HG03045 (cell line): ENCODE measurements around the gene ANXA2R.
"Not testable (repeated sequence)": the region's sequence is repeated elsewhere in the genome, so short reads cannot be mapped to it uniquely, and the experiment has no call there.

Experiments used
- ATAC-seq: cut with Tn5 transposase; IDR thresholded peaks from one replicate; pipeline ENCODE4 v1.9.1; 2021; ENCODE audit warnings: mild to moderate bottlenecking, moderate library complexity; ENCODE audit not compliant: unreplicated experiment

Gene ANXA2R

GRCh38 chr5:43061352-43062075 lies 21.4 kb upstream of the ANXA2R start:
- no peak for ATAC-seq

- not testable (repeated sequence) for ATAC-seq
These were observed 19.9 kb upstream of the ANXA2R start for GRCh38 chr5:43060020-43060419.

GRCh38 chr5:43055098-43055497 lies 15.0 kb upstream of the ANXA2R start:
- ATAC-seq = not testable (repeated sequence)

GRCh38 chr5:43051684-43052083 lies 11.6 kb upstream of the ANXA2R start:
- no peak for ATAC-seq

GRCh38 chr5:43050384-43050783 lies 10.3 kb upstream of the ANXA2R start:
- no peak for ATAC-seq

GRCh38 chr5:43049236-43049635 lies 9.1 kb upstream of the ANXA2R start:
- no peak for ATAC-seq

- ATAC-seq = no peak
These were observed 6.4 kb upstream of the ANXA2R start for GRCh38 chr5:43046474-43046873.

GRCh38 chr5:43045236-43045635 lies 5.1 kb upstream of the ANXA2R start:
- no peak for ATAC-seq

- no peak for ATAC-seq
These were observed 4.2 kb upstream of the ANXA2R start for GRCh38 chr5:43044181-43044914.

GRCh38 chr5:43043400-43043756 lies 3.3 kb upstream of the ANXA2R start:
- no peak for ATAC-seq

GRCh38 chr5:43042626-43043399 lies 2.7 kb upstream of the ANXA2R start:
- peak; percentile 24 for ATAC-seq

- peak; percentile 24 for ATAC-seq
These were observed 2.1 kb upstream of the ANXA2R start for GRCh38 chr5:43042176-43042625.

- ATAC-seq = peak; percentile 28
These were observed 1.6 kb upstream of the ANXA2R start for GRCh38 chr5:43041669-43042175.

- ATAC-seq = no peak
These were observed 1.1 kb upstream of the ANXA2R start for GRCh38 chr5:43041110-43041668.

GRCh38 chr5:43039471-43040286 lies 440 bp downstream of the ANXA2R start:
- no peak for ATAC-seq

- no peak for ATAC-seq
These were observed 1.0 kb downstream of the ANXA2R start for GRCh38 chr5:43039152-43039470.

GRCh38 chr5:43038496-43038989 lies 1.6 kb downstream of the ANXA2R start:
- ATAC-seq = no peak

- ATAC-seq = no peak
These were observed 2.3 kb downstream of the ANXA2R start for GRCh38 chr5:43037636-43038495.
